Measurements from ENCODE around the gene ALDH8A1. TPM values are rescaled to one million over a fixed set of nuclear protein-coding genes. Genes with fewer than 3 reads are reported as not detected.

The ALDH8A1 gene
- total and polyA plus RNA-seq, 2 of the 8 experiments (the other 6 are each of a cell fraction or from before 2014, with no cell fraction given): 0.08 to 0.28 TPM

DNA sequence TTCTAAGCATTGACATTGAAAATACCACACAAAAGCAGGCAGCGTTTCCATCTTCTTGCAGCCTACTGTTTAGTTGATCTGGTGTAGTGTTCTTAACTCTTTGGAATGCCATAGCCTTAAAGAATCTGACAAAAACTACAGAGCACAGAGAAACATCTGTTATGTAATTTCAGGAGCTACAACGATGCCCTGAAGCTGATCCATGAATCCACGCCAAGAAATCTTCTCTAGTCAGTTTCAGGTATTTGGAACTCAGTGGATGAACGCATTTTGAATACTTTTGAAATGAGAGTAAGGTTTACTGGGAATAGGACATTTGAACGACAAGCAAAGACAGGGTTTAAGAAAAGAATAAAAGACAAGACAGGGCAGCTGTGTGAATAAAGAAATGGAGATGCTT lies 17.8 kb downstream of the ALDH8A1 start (continued):
- TF ChIP-seq RAD21 (IDR thresholded peaks at IDR 0.05 in 1 of 2, conservative IDR thresholded peaks at IDR 0.05 in 1 of 2; ENCODE audit: low read depth in 2 of 2, low read length in 2 of 2) (no peak), EP300 (IDR thresholded peaks at IDR 0.05; ENCODE audit: borderline replicate concordance in 1 of 2, low read depth in 2 of 2, low read length in 2 of 2) (no peak), SIX5 (IDR thresholded peaks at IDR 0.05; ENCODE audit: low read depth, low read length) (no peak), KDM5A (IDR thresholded peaks at IDR 0.05; ENCODE audit: low read length) (no peak)
